ENCODE data around the gene CLTCL1.
"Not testable (repeated sequence)": the region's sequence is repeated elsewhere in the genome, so short reads cannot be mapped to it uniquely, and the experiment has no call there.

CLTCL1 gene

DNA sequence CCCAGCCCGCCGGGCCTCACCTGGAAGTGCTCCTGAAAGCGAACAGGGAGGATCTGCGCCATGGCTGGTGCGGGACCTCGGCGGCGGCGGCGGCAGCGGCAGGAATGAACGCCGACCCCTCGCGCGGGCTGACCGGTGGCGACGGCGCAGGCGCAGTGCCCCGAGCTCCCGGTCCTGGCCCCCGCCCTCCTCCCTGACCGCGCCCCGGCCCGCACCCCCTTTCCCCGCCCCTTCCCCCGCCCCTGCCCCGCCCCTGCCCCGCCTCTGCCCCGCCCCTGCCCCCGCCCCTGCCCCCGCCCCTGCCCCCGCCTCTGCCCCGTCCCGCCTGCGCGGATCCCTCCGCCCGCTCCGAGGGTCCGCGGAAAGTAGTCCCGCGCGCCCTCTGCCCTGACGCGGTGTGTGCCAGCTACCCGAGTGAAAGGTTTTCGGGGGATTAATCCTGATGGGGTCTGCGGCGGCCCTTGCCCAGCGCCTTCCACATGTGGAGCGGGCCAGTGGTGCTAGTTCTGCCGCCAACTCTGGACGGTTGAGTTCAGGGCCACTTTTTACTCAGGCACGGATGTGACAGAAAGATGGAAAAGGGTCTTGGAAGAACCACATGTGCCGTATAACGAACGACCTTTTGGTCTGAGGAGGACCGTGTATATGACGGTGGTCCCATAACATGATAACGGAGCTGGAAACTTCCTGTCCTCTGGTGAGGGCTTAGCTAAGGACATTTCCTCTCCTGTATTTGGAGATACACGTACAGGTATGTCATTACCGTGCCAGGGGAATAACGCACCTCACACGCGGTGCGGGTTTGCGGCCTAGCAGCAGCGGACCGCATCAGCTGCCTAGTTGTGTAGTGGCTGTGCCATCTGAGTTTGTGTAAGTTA, at the start of gene CLTCL1:
Gene CLTCL1, minus strand, starts transcription at position 140 of the 878 bp plus-strand sequence. Its CDS starts 78 bp downstream, at position 62.
- DNase-seq = peak; percentile 29

GRCh38 chr22:19337137-19337536, 45.6 kb upstream of the CLTCL1 start:
- DNase-seq = no peak

DNA sequence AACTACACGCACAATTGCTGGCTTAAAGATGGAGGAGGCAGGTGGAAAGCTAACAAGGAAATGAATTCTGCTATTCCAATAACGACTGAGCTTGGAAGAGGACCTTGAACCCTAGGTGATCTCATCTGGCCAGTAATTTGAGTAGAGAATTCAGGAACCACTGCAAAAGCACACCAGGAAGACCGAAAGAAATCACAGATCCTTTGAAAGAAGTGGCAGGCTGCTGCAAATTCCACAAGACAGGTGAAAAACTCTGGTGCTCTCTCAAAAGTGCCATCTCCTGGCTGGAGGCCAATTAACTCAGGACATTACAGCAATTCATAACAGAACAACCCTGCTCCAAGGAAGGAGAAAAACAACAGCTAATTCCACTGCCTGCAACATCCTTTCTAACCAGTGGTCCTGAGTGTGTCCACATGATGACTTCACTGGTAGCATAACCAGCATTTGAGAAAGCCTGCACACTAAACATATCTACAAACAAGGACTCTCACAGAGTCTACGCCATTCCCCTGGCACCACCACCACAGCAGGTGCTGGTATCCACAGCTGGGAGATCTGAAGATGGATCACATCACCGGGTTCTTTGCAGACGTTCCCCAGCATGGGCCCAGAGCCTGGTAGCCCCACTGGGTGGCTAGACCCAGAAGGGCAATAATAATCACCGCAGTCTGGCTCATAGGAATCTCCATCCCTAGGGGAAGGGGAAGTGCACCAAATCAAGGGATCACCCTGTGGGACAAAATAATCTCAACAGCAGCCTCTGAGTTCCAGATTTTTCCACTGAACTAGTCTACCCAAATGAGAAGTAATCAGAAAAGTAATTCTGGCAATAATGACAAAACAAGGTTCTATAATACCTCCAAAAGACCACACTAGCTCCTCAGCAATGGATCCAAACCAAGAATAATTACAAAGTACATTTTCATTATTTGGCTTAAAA, 44.9 kb upstream of the CLTCL1 start:
- DNase-seq = no peak

GRCh38 chr22:19331975-19332374, 40.5 kb upstream of the CLTCL1 start:
- no peak for DNase-seq

GRCh38 chr22:19331474-19331873, 40.0 kb upstream of the CLTCL1 start:
- no peak for DNase-seq

DNA sequence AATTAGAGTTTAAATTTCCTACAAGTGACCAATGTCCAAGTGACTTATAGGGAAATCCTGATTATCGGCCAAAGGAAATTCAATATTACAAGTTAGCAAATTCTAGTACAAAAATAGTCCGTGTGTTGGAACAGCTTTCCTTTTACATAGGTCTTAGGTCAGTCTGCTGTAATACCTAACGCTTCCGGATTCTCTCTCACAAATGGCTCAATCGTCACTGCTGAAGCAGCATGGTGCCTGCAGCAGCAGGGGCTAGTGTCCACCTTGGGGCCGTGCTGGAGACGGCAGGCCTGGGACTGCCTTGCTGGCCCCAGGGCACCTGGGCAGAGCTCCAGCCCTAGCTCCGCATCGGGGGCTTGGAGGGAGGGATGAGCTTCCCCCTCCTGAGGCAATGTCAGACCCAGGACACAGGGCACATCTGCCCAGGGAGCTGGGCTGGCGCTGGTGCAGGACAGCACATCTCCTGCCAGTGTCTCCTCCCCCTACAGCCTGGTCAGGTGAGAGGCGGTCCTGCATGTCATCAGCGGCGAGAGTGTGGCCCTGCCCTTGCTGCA, 39.4 kb upstream of the CLTCL1 start:
- DNase-seq = no peak

DNA sequence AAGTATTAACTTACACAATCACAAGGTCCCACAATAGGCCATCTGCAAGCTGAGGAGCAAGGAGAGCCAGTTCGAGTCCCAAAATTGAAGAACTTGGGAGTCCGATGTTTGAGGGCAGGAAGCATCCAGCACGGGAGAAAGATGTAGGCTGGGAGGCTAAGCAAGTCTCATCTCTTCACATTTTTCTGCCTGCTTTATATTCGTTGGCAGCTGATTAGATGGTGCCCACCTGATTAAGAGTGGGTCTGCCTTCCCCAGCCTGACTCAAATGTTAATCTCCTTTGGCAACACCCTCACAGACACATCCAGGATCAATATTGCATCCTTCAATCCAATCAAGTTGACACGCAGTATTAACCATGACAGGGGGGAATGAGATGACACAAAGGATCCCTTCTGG, 38.7 kb upstream of the CLTCL1 start:
- DNase-seq = not testable (repeated sequence)

- DNase-seq = no peak
Measured at GRCh38 chr22:19329454-19329853, 37.9 kb upstream of the CLTCL1 start.

GRCh38 chr22:19325296-19325948, 33.9 kb upstream of the CLTCL1 start:
- no peak for DNase-seq

DNA sequence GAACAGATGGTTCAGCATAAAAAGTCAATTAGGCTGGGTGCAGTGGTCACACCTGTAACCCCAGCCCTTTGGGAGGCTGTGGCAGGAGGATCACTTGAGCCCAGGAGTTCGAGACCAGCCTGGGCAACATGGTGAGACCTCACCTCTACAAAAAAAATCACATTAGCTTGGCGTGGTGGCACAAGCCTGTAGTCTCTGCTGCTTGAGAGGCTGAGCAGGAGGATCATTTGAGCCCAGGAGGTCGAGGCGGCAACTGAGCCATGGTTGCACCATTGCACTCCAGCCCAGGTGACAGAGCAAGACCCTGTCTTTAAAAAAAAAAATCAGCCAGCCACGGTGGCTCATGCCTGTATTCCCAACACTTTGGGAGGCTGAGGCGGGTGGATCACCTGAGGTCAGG, 31.9 kb upstream of the CLTCL1 start:
- DNase-seq = not testable (repeated sequence)

DNA sequence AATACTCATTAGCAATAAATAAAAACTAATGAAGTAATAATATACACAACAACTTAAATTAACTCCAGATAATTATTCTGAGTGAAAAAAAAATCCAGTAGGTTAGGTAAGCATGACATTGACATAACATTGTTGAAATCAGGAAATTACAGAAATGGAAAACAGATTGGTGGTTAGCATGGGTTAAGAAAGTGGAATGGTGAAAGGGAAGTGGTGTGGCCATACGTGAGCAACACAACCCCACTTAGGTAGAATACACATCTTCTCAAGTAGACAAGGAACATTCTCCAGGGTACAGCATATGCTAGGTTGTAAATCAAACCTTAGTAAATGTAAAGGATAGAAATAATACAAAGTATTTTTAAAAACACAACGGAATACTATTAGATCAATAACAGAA, 30.2 kb upstream of the CLTCL1 start:
- DNase-seq = no peak

DNA sequence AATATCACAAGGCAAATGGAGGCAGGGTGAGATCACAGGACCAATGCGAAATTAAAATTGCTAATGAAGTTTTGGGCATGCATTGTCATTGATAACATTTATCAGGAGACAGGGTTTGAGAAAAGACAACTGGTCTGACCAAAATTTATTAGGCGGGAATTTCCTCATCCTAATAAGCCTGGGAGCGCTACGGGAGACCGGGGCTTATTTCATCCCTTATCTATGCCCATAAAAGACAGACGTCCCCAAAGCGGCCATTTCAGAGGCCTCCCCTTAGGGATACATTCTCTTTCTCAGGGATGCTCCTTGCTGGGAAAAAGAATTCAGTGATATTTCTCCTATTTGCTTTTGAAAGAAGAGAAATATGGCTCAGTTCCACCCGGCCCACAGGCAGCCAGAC, 28.6 kb upstream of the CLTCL1 start:
- not testable (repeated sequence) for DNase-seq

DNA sequence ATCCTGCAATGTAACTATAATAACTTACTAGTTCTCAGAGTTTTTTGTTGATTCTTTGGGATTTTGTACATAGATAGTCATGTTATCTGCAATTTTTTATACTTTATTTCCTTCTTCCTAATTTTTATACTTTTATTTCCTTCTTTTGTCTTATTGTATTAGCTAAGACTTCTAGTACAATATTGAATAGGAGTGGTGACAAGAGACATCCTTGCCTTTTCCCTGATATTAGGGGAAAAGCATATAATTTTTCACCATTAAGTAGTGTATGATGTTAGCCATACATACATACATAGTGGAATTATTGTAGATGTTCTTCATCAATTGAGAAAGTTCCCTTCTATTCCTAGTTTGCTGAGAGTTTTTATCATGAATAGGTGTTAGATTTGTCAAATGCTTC, 27.8 kb upstream of the CLTCL1 start:
- no peak for DNase-seq

DNA sequence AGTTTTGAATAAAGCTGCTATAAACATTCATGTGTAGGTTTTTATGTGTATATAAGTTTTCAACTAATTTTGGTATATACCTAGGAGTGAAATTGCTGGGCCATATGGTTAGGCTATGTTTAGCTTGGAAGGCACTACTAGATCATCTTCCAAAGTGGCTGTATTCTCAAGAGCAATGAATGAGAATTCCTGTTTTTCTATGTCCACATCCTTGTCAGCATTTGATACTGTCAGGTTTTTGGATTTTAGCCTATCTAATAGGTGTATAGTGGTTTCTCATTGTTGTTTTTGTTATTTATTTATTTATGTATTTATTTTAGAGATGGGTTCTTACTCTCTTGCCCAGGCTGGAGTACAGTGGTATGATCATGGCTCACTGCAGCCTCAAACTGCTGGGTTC, 26.3 kb upstream of the CLTCL1 start:
- no peak for DNase-seq

DNA sequence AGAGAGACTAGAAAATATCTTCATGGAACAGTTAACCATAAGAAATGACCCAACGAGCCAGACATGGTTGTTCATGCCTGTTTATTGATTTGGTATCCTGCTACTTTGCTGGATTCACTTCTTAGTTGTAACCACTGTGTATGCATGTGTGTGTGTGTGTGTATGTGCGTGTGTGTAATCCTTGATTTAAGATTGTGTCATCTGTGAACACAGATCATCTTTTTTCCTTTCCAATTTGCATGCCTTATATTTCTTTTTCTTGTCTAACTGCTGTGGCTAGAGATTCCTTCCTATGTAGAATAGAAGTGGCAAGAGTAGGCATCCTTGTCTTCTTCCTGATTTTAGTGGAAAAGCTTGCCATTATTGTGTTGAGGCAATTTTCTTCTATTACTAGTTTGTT, 16.4 kb upstream of the CLTCL1 start:
- no peak for DNase-seq

GRCh38 chr22:19306535-19306934, 15.0 kb upstream of the CLTCL1 start:
- DNase-seq = not testable (repeated sequence)

DNA sequence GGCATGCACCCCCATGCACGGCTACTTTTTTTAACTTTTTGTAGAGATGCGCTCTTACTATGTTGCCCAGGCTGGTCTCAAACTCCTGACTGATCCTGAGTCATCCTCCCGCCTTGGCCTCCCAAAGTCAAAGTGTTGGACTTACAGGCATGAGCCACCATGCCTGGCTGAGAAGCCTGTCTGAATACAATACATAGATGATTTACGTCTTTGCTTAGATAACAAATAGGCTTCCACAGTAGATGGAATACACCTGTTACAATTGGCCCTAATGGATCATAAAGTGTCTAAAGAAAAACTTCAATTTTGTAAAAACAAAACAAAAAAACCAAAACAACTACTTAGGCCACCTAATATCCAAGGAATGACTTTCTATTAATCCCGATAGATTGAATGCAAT, 13.0 kb upstream of the CLTCL1 start:
- no peak for DNase-seq

- no peak for DNase-seq
Measured at GRCh38 chr22:19303785-19304184, 12.3 kb upstream of the CLTCL1 start.

DNA sequence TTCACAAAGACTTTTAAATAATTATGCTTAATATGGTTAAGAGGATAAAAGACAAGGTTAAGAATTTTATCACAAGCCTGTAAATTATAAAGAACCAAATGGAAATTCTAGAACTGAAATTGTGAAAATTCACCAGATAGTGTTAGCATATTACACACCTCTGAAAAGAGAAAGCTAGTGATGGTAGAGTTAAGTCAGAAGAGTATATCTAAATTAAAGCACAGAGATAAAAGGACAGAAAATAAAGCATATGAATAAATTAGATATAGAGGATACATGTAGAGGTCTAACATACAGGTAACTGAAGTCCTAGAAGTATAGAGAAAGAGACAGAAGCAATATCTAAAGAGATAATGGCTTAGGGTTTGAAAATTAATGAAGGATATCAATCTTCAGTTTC, 4.2 kb upstream of the CLTCL1 start:
- DNase-seq = no peak

DNA sequence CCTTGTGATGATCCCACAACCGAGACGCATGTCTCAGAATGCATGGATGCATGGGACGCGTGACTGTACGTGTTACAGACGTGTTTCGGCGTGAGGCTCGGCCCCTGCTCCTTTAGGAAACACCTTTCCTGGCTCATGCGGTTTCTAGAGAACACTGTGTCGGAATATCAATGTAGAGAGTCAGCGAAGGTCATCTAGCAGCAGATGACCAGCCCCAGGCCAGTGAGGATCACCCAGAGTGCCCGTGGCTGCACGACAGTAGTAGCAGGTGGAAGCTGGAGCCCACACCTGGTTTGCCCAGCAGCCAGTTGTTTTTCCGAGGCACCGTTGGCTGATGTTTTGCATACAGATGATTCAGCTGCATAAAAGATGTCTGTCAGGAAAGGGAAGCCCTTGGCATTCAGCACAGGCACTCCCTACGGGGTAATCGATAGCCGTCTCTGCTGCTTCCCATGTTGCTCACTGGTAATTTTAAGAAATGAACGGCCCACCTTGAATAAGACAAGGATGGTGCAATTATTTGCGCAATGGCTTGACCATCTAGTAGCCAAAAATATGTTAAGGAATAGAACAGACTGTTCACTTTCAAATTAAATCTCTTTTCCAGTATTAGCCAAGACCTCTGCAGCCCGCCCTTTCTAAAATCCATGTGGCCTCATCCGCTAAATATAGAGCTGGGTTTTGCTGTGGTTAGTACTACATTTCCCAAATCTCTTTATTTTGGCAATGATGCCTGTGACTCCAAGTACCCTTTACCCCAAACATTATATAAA, 1.1 kb upstream of the CLTCL1 start:
- no peak for DNase-seq

GRCh38 chr22:19291218-19291579, 320 bp downstream of the CLTCL1 start:
- DNase-seq = no peak
